Measurements from ENCODE around the gene TMTC1.

Gene TMTC1

DNA sequence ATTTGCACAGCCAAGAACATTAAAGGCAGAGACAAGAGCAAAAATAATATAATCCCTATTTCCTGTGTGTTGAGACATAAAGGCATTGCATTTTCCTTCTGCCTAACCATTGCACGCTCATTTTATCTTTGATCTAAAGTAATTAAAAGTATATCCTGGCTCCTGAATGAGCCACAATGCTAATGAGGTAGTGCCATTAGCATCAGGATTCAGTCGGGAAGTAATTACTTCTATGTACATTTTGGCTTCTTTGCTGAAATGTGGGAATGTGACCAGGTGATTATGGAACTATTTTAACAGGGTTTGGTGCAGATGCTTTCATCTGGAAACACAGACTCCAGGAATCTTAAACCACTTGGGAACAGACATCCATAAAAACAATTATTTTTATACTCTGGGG is 77.4 kb downstream of the TMTC1 start:
- DNase-seq = no peak

DNA sequence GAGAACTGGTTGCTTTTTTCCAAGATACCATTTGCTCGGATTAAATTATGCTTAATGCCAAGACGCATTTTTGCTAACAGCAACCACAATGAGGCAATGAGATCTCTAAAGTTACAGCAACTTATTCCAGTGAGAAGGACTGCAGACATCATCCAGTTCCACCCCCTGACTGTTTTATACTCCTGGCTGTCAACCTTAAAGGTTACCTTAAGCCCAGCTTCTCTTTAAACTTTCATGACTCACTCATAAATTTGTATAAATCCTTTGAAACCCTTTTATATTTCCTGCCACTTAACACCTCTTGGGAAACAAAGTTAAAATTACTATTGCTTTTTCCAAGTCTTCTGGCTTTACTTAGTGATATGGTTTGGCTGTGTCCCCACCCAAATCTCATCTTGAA is 80.2 kb downstream of the TMTC1 start:
- no peak for DNase-seq

DNA sequence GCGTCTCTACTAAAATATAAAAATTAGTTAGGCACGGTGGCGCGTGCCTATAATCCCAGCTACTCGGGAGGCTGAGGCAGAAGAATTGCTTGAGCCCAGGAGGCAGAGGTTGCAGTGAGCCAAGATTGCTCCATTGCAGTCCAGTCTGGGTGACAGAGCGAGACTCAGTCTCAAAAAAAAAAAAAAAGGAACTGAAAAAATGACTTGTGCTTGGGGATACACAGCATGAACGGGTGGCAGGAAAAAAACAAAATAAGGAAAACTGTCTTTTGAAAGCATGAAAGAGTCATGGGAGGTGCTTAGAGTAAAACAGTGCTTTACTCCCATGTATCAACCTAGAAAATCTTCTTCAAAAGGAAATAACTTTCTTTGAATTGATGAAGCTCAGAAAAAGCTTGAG is 80.8 kb downstream of the TMTC1 start:
- DNase-seq = no peak

DNA sequence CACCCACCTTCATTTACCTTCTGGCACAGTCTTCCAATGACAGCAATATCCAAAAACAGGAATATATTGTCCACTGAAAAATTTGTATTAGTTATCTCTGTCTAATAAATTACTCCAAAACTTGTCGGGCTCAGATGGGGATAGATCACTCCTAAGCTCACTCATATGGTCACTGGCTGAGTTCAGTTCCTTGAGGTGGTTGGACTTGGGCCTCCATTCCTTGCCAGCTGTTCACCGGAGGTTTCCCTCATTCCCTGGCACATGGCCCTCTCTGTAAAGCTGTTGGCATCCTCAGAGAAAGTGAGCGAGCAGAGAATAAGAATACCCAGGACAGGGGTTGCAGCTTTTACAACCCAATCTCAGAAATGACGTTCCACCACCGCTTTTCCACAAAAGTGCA is 81.5 kb downstream of the TMTC1 start:
- no peak for DNase-seq

DNA sequence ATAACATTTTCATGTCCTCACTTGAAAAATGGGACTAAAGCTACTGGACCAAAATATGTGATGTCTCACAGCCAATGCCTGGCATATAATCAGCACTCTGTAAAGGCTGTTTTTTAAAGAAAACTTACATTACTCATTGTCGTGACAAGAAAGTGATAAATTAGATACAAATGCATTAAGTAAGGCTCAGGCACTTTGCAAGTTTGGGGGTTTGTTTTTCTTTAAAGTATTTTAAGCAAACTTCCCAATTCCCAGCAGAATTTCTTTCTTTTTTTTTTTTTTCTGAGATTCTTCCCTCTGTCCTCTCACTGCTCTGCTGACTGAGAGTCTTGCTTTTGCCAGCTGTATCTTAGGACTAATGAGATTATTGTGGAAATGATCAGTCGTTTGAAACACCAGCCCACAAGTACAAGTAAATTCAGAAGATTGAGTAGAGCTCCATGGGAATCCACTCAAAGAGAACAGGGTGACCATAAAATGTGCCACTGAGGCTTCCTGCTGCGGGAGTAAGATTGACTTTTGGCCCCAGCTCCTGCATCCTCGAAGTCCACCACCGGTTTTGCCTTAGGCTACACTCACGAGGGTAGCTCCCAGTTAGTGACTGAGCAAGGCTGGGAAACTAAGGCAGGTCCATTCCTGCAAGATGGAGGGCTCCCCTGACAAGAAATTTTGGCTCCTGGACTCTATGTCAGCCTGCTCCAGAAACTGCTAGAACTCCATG is 82.8 kb downstream of the TMTC1 start:
- no peak for DNase-seq

DNA sequence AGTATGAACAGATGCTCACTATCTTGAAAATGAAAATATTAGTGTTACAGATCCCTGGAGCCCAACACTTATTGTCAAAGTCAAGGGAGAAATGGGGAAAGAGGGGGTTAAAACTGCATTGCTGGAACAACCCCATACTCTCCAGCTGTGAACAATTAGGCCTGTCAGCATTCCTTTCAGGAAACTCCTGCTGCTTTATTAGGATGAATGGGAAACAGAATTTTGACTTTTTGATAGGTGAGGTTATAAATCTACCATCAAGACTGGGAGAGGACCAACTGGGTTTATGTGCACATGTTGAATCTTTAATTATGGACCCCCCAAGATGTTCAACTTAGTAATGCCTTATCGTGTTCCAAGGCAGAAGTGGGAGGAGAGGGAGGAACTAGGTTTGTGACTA is 85.0 kb downstream of the TMTC1 start:
- DNase-seq = no peak

DNA sequence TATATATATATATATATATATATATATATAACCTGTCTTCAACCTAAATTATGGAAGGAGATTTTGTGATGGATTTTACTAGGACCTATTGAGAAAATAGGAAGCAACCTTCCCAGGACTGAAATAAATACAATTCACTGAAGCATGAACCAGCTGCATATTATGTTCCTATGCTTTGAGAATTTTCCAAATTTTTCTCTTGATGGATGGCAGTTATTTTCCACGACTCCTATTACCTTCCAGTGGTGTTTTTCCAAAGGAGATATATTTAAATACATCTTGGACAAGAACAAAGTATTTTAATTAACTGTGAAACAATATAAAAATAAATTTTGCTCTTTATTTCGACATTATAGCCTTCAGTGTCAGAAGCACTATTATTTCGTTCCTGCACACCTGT is 87.9 kb downstream of the TMTC1 start:
- DNase-seq = no peak

DNA sequence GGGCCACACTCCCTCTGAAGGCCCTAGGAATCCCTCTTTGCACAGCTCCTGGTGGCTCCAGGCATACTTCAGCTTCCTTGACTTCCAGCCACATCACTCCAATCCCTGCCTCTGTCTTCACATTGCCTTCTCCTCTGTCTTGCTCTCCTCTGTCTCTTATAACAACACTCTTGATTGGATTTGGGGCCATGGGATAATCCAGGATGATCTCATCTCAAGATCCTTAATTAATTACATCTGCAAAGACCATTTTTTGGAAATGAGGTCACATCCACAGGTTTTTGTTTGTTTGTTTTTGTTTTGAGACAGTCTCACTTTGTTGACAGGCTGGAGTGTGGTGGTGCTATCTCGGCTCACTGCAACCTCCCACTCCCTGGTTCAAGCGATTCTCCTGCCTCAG is 88.7 kb downstream of the TMTC1 start:
- no peak for DNase-seq

GRCh38 chr12:29694002-29694401 is 89.7 kb downstream of the TMTC1 start:
- no peak for DNase-seq

- no peak for DNase-seq
Observed at GRCh38 chr12:29692237-29692636, 91.5 kb downstream of the TMTC1 start.

- DNase-seq = no peak
Observed at GRCh38 chr12:29691161-29691854, 92.4 kb downstream of the TMTC1 start.

GRCh38 chr12:29690728-29691127 is 93.0 kb downstream of the TMTC1 start:
- DNase-seq = no peak

DNA sequence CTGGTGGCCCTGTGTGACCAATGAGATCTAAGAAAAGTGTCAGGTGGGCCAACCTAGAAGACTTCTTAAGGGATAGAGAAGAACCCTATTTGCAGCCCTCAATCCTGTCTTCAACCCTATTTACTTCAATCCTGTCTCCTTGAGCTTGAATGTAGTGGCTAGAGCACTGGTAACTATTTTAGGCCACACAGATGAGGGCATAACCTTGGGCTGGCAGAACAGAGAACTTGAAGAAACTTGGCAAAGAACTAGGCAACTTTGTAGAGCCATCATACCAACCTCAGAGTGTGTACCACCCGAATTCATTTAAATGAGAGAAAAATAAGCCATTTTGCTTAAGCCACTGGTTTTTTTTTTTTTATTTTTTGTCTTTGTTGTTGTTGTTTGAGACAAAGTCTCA is 94.8 kb downstream of the TMTC1 start:
- DNase-seq = no peak

DNA sequence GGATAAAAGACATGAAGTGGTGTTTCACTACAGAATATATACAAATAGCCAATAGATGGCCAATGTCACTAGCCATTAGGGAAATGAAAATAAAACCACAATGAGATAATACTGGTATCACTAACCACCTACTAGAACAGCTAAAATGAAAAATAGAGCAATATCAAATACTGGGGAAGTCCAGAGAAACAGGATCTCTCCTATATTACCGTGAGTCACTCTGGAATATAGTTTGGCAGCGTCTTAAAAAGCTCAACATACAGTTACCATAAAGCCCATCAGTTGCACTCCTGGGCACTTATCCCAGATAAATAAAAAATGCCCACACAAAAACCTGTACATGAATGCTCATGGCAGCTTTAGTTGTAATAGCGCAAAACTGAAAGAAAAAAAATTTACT is 101.7 kb downstream of the TMTC1 start:
- DNase-seq = no peak

GRCh38 chr12:29681370-29681769 is 102.4 kb downstream of the TMTC1 start:
- no peak for DNase-seq

DNA sequence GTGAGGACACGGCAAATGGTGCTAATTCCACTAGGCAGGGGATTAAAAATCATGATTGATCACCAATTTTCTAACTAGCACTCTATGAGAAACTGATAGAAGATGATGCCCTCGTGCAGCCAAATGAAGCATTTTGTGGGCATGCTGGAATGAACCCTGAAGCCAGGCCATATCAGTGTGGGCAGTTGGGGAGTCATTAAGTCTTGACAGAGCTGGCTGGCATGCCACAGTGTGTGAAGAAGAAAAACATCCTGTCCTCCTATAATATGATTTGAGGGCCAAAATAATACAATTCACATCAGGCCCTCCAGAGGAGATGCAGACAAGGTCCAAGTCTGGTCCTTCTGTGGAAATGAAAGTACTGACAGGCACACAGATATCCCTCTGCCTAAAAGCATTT is 107.1 kb downstream of the TMTC1 start:
- DNase-seq = no peak

DNA sequence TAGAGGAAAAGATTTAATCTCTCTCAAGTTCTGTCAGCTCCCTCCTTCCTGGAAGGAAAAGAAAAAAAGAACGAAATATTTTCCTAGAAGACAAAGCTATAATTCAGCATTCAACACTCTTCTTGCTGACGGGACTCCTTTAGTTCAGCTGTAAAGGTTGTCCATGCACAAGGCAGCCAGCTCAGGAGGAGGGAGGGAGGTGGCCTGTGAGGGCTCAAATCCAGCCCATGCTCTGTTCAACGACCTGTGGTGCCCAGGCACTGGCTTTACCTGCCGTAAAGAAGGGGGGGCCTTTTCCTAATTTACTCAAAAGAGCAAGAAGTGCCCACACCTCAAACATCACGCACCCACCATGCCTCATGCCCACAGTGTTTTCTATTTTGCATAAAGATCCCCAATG is 109.3 kb downstream of the TMTC1 start:
- no peak for DNase-seq

GRCh38 chr12:29673346-29673745 is 110.4 kb downstream of the TMTC1 start:
- DNase-seq = no peak

DNA sequence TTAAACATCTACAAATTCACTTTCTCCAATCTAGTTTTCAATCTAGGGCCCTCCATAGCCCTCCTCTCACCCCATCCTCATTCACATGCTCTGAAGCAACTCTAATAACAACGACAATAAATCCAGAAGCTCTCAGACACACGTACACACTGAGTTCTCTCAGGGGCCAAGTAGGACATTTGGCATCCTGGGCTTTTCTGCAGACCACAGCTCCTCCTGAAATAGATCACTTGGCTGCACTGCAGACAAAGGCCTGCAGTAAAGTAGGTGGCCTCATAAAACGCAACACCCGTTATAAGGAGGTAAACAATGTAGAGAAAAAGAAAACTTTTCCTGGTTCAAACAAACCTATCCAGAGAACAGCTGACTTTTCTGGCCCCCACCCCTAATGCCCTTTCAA is 111.2 kb downstream of the TMTC1 start:
- no peak for DNase-seq

- no peak for DNase-seq
Observed at GRCh38 chr12:29671742-29672141, 112.0 kb downstream of the TMTC1 start.

- DNase-seq = no peak
Observed at GRCh38 chr12:29667011-29667410, 116.7 kb downstream of the TMTC1 start.

GRCh38 chr12:29665107-29665506 is 118.6 kb downstream of the TMTC1 start:
- DNase-seq = no peak

DNA sequence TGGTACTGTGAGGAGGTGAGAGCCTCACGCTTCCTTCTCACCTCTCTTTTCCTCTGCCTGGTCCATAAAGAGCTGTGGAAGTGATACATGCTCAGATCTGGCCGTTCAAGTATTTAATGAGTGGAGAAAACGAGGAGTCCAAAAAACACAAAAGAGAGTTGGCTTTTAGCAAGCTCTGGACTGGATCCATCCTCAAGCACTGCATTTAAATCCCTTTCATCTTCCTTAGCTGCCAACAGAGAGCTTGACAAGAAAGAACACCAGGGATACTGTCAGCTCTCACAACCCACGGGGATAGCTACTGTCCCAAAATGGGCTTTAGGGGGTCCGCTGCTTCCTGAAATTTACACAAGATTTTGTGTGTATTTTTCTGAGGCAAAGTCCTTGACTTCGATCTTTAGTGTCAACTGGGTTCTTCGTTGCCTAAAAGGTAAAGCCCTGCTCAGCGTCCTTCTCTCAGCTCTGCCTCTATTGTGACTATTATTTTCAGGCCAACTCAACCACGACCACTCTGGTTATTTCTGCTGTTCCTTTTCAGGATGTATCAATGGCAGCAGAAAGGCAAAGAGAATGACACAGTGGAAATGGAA is 120.9 kb downstream of the TMTC1 start:
- DNase-seq = no peak

DNA sequence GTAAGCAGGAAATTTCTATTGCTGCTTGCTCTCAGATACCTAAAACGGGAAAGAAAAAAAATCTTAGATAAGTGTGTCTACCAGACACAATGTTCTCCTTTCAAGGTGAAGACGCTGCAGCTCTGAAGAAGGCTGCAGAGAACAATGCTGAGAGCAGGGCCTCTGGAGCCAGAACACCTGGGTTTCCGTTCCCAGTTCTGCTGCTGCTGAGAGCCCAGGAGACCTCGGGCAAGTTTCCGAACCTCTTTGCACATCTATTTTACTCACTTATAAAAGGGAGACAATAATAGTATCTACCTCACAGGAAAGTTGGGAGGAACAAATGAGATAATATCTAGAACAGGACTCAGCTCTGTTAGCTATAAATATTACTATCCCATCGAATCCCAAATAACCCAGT is 122.9 kb downstream of the TMTC1 start:
- no peak for DNase-seq

All from GOT3 (cell line).